Putamen (tissue), 1 donor: ENCODE measurements around the gene FRZB.

Experiments used
- DNase-seq: peaks from one replicate; pipeline ENCODE4 v3.0.0-alpha.2; 2016; ENCODE audit warnings: low spot score

The FRZB gene

DNA sequence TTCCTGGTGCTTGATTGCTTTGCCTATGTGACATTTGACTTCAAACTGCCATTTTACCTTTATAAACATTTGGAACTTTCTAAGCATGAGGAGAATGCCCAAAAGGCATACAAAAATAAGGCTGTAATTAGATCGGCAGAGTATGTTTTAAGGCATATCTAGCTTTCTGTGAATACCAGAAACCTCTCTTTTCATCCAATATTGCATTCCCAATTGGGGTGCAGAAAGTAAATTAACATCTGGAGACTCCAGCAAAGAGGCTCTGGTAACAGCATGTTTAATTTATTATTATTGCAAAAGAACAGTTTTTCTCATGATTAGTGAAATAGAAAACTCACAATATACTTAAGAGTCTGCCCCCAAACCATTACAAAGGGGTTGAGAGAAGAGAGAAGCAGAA lies 32.1 kb downstream of the FRZB start:
- no peak for DNase-seq

DNA sequence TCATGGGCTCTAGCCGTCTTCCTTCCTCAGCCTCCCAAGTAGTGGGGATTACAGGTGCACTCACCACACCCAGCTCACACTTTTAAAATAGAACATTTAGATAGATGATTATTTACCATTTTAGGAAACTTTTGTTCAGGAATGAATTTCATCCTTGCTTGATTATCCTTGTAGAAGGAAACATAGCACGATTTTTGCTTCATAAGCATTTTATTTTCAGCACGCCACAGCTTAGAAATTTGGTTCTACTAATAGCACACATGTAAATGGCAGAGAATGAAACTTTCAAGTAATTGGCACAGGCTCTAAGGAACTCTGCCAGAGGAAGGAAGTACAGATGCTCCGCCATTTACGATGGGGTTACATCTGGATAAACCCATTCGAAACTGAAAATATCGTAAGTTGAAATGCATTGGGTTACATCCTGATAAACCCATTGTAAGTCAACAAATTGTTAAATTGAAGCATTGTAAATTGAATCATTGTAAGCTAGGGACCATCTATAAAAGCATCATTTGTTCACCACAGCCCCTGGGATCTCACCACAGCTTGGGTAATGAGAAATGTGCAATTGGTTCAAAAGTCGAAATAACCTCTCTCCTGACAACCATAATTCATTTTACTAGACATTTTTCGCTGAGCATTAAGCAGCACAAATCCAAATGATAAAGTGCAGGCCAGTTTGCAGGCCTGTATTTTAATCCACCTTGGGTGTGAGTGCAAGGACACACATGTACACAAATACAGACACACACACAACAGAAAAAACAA lies 33.2 kb downstream of the FRZB start:
- no peak for DNase-seq

DNA sequence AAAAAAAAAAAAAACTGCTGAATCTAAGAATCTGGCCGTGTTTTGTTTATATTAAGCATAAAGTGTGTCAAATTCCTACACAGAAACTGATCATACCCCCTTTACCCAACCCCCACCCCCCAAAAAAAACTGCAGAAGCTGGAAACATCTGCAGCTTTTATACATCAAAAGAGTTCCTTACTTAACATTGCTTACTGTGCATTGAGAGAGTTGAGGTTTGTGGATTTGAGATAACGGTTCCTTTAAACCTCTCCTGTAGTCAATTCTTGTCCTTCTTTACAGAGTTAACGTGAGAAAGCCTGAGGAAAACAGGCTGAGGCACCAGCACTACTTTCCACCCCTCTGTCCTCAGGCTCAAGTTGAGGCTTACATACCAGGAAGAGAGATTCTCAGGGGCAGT lies 34.5 kb downstream of the FRZB start:
- no peak for DNase-seq

DNA sequence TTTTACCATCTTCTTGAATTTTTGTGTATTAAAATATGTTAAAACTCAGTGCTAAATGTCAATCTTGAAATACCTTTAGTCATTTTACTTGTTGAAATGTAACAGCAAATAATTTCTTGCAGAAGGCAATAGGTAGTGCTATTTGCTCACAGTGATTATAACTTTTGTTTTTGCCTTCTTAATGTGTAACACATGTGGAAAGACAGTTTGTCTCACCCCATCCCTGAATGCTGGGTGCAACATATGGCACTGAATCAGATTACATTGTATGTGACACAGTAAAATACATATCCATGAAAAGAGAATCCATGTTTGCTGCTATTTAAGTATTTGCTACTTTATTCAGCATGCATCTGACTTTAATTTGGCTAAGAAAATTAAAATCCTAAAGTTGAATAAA lies 35.3 kb downstream of the FRZB start:
- no peak for DNase-seq

DNA sequence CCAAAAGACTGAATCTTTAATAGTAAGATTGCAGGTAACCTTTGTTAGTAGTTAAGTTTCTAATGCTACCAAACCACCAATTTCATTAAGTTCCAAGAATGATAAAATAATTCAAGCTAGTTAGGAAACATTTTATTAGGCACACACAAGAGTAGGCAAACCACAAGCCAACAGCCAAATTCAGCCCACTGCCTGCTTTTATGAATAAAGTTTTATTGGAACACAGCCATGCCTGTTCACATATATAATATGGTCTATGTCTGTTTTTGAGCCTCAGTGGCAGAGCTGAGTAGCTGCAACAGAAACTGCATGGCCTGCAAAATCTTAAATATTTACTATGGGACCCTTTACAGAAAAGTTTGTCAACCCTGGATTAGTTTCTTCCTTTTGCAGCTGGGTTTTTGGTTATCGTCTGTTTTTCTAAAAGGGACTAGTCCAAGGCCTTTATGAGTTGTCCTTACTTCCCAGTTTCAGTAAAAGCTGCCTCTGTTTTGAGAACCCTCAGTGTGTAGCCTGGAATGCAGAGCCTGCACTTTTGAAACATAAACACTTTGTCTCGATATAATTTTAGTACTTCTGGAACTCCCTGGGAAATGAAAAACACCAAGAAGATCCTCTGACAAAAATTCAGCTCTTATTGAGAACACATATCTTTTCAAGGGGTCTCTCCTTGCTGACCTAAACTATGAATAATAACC lies 39.1 kb downstream of the FRZB start:
- DNase-seq, result no peak

DNA sequence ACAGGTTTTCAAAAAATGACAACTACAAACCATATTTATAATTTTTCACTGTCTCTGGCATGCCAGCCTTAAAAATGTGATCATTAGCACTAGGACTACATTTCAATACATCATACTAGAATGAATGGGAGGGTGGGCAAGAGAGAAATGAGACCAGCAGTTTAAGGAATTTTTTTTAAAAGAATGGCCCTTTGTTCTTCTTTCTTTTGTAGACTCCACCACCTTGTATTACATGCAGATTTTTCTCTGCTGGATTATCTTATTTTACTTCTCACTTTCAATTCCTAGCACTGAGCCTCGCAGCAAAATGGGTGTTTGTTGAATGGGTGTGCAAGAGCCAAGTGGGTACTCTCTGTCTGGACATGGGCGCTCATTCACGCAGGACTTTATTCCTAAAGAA lies 39.9 kb downstream of the FRZB start:
- no peak for DNase-seq

DNA sequence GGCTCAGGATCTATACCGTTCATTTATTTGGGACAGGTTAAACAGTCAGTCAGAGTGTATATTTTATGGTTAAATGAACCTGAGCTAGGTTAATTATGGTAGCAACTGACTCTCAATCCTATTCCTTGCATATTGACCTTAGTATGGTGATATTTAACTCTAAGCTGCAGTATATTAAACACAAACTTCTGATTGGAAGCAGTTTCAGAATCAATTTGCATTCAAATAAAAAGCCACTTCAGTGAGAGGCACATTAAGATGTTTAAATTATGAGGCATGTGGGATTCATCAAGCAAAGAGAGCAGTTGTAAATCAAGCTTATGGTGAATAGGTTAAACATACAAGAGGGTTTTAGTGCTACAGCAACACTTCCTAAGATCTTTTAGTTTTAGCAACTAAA lies 40.4 kb downstream of the FRZB start:
- DNase-seq, result no peak

DNA sequence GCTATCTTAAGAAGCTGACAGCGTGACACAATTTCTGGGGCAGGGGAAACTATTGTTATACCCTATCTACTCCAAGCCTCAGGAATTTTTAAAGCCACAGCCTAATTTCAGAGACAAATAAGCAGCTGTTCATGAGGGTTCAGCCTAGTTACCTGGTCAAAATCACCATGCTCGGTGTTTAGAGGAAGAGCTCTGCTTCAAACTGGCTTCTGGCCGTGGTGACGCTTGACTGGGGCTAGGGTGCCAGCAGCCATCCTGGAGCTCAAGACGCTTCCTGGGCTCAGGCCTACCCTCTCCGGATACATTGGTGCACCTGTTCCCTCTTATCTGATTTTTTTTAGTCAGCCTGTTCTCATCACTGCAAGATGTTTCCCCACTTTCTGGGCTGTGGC lies 41.7 kb downstream of the FRZB start:
- DNase-seq, result no peak

DNA sequence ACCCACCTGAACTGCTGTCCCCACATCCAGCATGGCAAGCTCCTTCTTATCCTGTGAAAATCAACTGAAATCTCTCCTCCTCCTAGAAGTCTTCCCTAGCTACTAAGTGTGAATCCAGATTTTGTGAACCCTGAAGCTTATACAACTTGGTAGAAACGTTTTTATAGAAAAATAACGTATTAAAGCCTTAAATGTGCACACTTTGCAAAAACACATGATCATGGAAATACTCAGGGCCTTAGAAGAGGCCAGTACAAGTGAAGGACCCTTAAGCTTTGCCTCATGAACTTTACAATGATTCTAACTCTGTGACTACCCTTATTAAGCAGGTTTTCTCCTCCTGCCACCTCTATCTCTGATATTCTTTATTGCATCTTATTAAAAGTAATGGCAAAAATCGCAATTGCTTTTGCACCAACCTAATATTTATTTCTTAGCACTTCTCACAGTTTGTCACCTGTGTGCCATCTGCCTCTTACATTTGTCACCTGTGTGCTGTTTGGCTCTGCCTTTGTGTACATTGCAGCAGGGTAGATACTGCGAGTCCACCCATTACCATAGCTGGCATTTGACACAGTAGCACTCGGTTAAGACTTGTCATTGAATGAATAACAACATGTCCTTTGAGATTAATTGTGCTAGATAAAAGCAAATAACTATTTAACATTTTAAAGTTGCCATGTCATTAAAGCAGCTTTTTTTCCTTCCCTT lies 42.2 kb downstream of the FRZB start:
- DNase-seq, result no peak

DNA sequence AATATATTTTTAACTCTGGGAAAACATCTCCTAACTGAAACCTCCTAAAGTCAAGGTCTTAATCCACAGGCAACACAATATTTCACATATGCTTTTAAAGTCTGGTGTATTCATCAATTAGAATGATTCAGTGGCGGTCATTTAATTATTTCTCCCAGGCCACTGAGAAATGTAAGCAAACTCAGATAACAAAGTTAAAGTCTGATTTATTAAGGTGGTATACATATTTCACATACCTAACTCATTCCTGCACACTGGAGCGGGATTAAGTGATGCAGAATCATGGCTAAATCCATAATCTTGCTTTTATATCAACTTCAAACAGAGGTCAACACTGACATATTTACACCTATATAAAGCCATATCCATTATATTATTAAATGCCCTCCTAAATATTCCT lies 43.7 kb downstream of the FRZB start:
- DNase-seq, result no peak

DNA sequence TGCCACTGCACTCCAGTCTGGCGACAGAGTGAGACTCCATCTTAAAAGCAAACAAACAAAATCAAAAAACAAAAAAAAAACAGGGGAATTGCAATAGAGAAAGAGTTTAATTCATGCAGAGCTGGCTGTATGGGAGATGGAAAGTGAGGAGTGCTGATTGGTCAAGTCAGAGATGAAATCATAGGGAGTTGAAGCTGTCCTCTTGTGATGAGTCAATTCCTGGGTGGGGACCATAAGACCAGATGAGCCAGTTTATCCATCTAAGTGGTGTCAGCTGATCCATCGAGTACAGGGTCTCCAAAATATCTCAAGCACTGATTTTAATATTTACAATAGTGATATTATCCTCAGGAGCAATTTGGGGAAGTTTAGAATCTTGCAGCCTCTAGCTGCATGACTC lies 45.3 kb downstream of the FRZB start:
- no peak for DNase-seq

DNA sequence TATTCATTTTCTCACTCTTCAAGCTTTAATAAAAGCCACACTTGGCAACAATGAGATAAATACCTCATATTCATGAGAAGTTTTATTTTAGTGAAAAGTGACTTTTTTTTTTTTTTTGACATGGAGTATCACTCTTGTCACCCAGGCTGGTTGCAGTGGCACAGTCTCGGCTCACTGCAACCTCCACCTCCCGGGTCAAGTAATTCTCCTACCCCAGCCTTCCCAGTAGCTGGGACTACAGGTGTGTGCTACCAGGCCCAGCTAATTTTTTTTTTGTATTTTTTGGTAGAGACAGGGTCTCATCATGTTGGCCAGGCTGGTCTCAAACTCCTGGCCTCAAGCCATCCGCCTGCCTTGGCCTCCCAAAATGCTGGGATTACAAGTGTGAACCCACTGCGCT lies 47.0 kb downstream of the FRZB start:
- no peak for DNase-seq

DNA sequence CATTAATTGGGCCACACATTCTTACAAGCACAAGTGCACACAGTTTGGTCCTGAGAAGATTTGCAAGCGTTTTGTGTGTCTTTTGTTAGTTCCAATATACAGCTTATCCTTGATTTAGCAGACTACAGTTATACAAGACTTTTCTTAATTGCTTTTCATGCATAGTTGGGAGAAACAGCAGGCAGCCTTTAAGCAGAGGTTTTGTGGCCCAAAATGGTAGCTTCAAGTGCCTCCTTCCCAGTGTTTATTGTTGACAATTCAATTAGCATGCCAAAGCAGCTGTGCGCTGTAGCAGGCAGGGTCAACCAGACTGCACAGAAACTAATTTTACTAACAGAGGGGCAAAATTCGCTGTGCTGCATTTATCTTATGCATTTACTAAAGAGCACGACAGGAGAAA lies 47.5 kb downstream of the FRZB start:
- no peak for DNase-seq

DNA sequence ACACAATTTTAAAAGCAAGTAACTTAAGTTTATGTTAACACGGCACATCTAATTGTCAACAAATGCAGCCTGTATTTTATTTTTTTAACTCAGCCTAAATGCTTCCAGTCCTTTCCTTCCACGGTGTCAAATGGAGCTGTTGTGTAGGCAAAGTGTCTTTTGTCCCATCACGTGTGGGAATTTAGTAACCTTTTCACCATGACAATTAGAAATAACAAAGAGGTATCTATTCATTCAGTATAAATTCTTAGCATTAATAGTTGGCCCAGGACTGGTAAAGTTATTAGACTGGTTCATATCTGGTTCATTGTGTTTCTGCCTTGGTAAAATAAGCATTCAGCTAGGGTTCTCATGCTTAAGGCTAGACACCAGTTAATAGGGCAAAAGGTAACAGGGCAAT lies 47.9 kb downstream of the FRZB start:
- no peak for DNase-seq

DNA sequence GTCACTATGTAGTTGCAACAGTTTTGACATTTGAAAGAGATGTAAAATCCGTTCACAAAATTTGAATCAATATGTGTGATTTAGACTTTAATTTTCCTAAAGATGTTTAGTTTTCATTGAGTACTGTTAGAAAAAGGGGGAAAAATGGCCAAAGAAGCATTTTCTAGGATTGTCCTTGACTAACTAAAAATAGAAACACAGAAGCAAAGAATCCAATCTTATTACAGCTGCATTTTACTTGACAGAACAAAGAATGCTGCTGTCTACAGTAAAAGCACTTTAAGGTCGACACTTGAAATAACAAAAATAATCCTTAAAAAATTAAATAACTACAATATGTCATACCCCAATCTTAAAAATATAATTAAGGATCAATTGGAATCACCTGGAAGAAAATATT lies 48.9 kb downstream of the FRZB start:
- no peak for DNase-seq

DNA sequence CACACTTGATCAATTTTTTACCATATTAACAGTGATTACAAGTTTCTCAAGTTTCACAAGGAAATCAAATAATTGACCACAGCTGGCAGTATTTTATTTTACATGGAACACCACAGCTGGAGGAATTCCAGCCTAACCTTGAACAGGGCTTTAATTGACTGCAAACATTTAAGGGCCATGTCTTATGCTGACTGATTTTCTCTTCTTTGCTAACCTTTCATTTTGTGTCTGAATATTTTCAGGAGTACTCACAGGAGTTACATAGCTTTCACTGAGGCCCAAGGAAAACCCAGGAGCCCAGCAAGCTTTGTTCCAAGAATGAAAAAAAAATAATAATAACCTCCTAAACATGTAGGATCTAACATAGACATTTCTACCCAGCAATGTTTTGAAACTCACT lies 49.6 kb downstream of the FRZB start:
- DNase-seq, result no peak

DNA sequence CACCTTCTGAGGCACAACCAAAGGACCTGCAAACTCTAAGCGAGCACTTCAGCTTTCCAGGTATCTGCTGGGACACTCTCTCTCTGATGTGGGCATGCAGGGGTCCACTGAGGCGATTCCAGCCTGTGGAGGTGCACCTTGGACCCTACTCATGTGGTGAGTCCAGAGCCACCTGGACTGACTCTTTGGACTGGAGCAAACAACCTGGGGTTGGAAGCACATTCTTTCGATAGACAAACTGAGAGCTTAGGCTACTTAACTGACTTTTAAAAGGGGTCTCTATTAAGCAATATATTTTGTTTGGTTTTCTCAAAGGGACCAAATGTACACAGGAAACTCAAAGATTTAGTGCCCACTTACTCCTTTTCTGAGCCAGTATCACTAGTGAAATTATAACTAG lies 51.6 kb downstream of the FRZB start:
- no peak for DNase-seq

DNA sequence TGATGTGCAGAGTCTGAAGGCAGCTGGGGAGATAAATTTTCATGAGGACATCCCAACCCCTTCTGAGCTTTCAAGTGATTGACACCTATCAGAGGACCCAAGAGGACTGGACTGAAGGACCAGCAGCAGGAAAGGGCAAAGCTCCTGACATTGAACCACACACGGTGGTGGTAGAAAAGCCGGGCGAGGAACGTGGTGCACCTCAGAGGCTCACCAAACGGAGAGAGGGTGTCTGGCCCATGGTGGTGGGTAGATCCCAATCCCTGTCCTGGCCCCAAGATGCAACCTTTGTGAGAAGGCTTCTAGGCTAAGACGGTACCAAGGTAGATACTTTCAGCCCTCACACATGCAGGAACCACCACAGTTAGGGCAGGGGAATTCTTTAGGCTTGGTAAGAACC lies 52.1 kb downstream of the FRZB start:
- DNase-seq, result no peak

DNA sequence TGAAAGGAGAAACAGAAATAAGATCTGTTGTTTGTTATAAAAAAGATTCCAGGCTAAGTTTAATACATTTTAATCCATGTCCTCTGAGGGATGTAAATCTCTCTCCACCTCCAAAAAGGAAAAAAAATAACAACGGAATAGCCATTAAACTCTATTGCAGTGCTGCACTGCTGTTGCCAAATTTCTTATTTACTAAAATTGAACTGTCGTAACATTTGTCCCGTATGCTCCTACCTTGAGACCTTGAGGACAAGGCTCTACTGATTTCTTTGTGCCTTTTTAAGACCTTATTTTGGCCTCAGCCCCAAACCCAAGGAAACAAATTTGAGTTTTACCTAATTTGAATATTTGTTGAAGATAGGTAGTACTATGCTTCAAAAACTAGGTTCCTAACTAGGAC lies 56.4 kb downstream of the FRZB start:
- DNase-seq, result no peak

DNA sequence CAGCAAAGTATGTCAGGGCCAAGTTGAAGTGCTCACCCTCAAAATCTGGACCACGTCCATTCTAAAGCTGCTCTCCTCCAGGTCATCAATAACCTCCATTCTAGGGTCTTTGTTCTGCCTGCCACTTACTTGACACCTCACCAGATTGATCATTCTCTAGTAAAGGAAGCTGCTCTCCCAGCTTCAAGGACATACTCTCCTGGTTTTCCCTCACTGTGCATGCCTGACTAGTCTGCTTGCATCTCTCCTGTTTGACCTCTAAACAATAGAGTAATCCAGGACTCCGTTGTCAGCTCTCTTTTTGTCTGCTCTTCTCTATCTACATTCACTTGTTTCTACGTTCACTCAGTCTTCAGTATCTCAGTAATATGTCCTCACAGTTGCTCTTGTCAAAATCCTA lies 59.1 kb downstream of the FRZB start:
- no peak for DNase-seq

DNA sequence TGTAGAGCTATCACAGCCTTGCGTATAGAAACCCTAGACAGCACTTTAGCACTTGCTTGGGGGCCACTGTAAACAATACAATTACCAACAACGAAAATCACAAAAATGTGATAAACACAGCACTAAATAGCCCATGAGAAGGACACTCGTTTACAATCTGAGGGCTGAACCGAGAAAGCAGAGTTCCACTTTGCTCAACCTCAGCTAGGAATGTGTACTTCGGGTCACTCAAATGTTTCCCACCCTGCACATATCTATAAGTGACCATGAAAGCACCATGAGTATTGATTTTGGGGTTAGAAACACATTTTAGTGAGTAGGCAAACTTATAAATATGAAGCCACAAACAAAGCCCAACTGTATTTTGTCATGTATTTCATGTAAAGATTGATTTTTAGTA lies 62.3 kb downstream of the FRZB start:
- DNase-seq, result no peak

DNA sequence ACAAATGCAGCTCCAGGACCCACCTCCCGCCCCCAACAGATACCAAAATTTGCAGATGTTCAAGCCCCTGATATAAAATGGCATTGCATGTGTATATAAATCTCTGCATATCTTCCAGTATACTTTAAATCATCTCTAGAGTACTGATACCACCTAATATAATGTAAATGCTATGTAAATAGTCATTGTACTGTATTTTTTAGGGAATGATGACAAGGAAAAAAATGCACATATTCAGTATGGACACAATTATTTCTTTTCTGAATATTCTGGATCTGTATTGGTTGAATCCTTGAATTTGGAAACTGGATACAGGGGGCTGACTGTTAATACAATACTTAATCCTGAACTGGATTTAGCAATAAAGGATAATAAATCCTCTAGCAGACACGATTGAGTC lies 67.7 kb downstream of the FRZB start:
- no peak for DNase-seq

DNA sequence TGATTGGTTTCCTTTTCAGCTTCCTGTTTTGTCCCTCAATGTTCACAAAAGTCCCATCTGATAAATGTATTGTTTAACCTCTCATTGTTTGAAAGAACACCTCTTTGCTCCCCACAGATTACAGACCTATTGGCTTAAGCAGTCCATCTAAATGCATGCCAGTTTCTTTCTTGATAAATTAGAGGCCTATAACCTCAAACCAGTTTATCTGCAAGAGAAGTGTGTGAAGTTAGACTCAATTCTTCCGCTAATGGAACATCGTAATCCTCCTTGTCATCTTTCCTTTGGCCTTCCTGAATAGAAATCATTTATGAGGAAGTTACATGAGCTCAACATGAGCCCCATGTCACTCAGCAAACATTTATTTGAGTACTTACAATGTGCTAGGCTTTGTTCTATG lies 74.0 kb downstream of the FRZB start:
- no peak for DNase-seq
